Liver (tissue), 9 donors: ENCODE results near the gene TTC39A. TPM values are rescaled to one million over a fixed set of nuclear protein-coding genes. Genes with fewer than 3 reads are reported as not detected.

ENCODE experiments used
- DNase-seq: peaks from one replicate; pipeline ENCODE4 v3.0.0-alpha.2; 2017; ENCODE audit warnings: low spot score
- H3K27ac ChIP-seq, 2 donors: one replicate each; pipeline ENCODE4 v1.7.0; 2013; ENCODE audit warnings: inconsistent platforms in 2 of 2, low read length in 2 of 2, control low read depth in 1 of 2, low read depth in 1 of 2, mild to moderate bottlenecking in 1 of 2
- H3K27me3 ChIP-seq, 4 donors: one replicate each; pipeline versions ENCODE4 v1.6.1 to v1.7.0; 2013; ENCODE audit warnings: low read length in 3 of 4, inconsistent platforms in 1 of 4, mild to moderate bottlenecking in 1 of 4, moderate library complexity in 1 of 4; ENCODE audit not compliant: control insufficient read depth in 4 of 4, insufficient read depth in 4 of 4
- H3K36me3 ChIP-seq, 4 donors: one replicate each; pipeline versions ENCODE4 v1.6.1 to v1.7.0; 2013; ENCODE audit warnings: low read length in 3 of 4, mild to moderate bottlenecking in 3 of 4, low read depth in 1 of 4, moderate library complexity in 1 of 4; ENCODE audit not compliant: control insufficient read depth in 4 of 4, insufficient read depth in 3 of 4
- H3K4me1 ChIP-seq, 4 donors: one replicate each; pipeline versions ENCODE4 v1.6.1 to v1.7.0; 2013; ENCODE audit warnings: low read length in 3 of 4, mild to moderate bottlenecking in 3 of 4, moderate library complexity in 1 of 4; ENCODE audit not compliant: control insufficient read depth in 4 of 4, insufficient read depth in 4 of 4
- H3K4me3 ChIP-seq, 3 donors: one replicate each; pipeline versions ENCODE4 v1.6.1 to v1.7.0; 2013; ENCODE audit warnings: low read length in 3 of 3, control low read depth in 1 of 3, low read depth in 1 of 3, mild to moderate bottlenecking in 1 of 3
- H3K9ac ChIP-seq, 2 donors: one replicate each; pipeline ENCODE4 v1.7.0; 2013; ENCODE audit warnings: low read length in 2 of 2, mild to moderate bottlenecking in 2 of 2, moderate library complexity in 2 of 2, control low read depth in 1 of 2, low read depth in 1 of 2
- H3K9me3 ChIP-seq, 4 donors: one replicate each; pipeline versions ENCODE4 v1.6.1 to v1.7.0; 2013; ENCODE audit warnings: low read length in 3 of 4; ENCODE audit not compliant: control insufficient read depth in 4 of 4
- EGR1 ChIP-seq, 2 donors: IDR thresholded peaks; 2 replicates each; pipeline ENCODE4 v1.6.1; 2016 to 2018; ENCODE audit warnings: antibody characterized with exemption in 2 of 2, low read depth in 2 of 2
- FOXA1 ChIP-seq: IDR thresholded peaks from 2 replicates; pipeline ENCODE4 v1.6.1; 2016; ENCODE audit warnings: antibody characterized with exemption
- FOXA2 ChIP-seq: IDR thresholded peaks from 2 replicates; pipeline ENCODE4 v1.6.1; 2016; ENCODE audit warnings: antibody characterized with exemption
- HNF4A ChIP-seq, 2 donors: conservative IDR thresholded peaks; 2 replicates each; pipeline ENCODE4 v1.6.1; 2016; ENCODE audit warnings: antibody characterized with exemption in 2 of 2, mild to moderate bottlenecking in 2 of 2
- HNF4G ChIP-seq: IDR thresholded peaks from 2 replicates; pipeline ENCODE4 v1.6.1; 2016; ENCODE audit warnings: antibody characterized with exemption
- JUND ChIP-seq, 2 donors: IDR thresholded peaks; 2 replicates each; pipeline ENCODE4 v1.6.1; 2016; ENCODE audit warnings: antibody characterized with exemption in 2 of 2
- NR2F2 ChIP-seq: IDR thresholded peaks from 2 replicates; pipeline ENCODE4 v1.6.1; 2016; ENCODE audit warnings: antibody characterized with exemption
- RAD21 ChIP-seq, 2 donors: IDR thresholded peaks; 2 replicates each; pipeline ENCODE4 v1.6.1; 2016; ENCODE audit warnings: antibody characterized with exemption in 2 of 2, mild to moderate bottlenecking in 2 of 2
- RXRA ChIP-seq, 2 donors: IDR thresholded peaks; 2 replicates each; pipeline ENCODE4 v1.6.1; 2017 to 2018; ENCODE audit warnings: antibody characterized with exemption in 2 of 2, mild to moderate bottlenecking in 1 of 2
- SP1 ChIP-seq: IDR thresholded peaks from 2 replicates; pipeline ENCODE4 v1.6.1; 2018; ENCODE audit warnings: antibody characterized with exemption, mild to moderate bottlenecking
- TAF1 ChIP-seq: conservative IDR thresholded peaks from 2 replicates; pipeline ENCODE4 v1.6.1; 2016; ENCODE audit warnings: antibody characterized with exemption, mild to moderate bottlenecking
- YY1 ChIP-seq: IDR thresholded peaks from 2 replicates; pipeline ENCODE4 v1.6.1; 2016; ENCODE audit warnings: antibody characterized with exemption, mild to moderate bottlenecking
- WGBS: extraction: QIAGEN DNeasy Blood & Tissue Kit; methylation state at CpG from one replicate; pipeline ENCODE4 v1.1.7; 2013; 5-methylcytosine and 5-hydroxymethylcytosine counted together
- polyA plus RNA-seq, 2 donors: library from polyadenylated mRNA; stranded (reverse) in 1 of 2; unstranded in 1 of 2; fragments of 200-250 nt in 1 of 2; fragments of >200 nt in 1 of 2; fragmentation: Nextera tagmentation in 1 of 2; extraction: Ambion mirVana in 1 of 2; gene quantifications; one replicate each; pipeline versions ENCODE4 v1.2.1 to v1.2.3, GENCODE V29; 2013 to 2015
- total RNA-seq, 2 donors: library from RNA; depleted of rRNA; stranded (reverse); fragments of >200 nt; gene quantifications; one replicate each; pipeline ENCODE4 v1.2.3, GENCODE V29; 2014
- TF ChIP-seq, protein P1 (sequence below): IDR thresholded peaks from 2 replicates; pipeline ENCODE4 v1.6.1; 2016; ENCODE audit warnings: antibody characterized with exemption
- TF ChIP-seq, protein P2 (sequence below): fragments of 150-350 bp; IDR thresholded peaks from 2 replicates; pipeline ENCODE4 v1.5.1; 2017; ENCODE audit warnings: improper control_type of control experiment, low read depth, low read length; ENCODE audit not compliant: missing input control
- TF ChIP-seq, protein P3 (sequence below): IDR thresholded peaks from 2 replicates; pipeline ENCODE4 v1.6.1; 2016; ENCODE audit warnings: antibody characterized with exemption
- TF ChIP-seq, protein P4 (sequence below): IDR thresholded peaks from 2 replicates; pipeline ENCODE4 v1.6.1; 2016; ENCODE audit warnings: antibody characterized with exemption, mild to moderate bottlenecking
- TF ChIP-seq, protein P5 (sequence below): IDR thresholded peaks from 2 replicates; pipeline ENCODE4 v1.6.1; 2016; ENCODE audit warnings: antibody characterized with exemption
- donor health status: healthy.
- donor health status: healthy.
- donor health status: healthy.
- donor health status: healthy.
- donor health status: healthy.

Gene TTC39A
- total and polyA plus RNA-seq, 4 donors, result 0.32 to 1.9 (median 1.4) TPM

DNA sequence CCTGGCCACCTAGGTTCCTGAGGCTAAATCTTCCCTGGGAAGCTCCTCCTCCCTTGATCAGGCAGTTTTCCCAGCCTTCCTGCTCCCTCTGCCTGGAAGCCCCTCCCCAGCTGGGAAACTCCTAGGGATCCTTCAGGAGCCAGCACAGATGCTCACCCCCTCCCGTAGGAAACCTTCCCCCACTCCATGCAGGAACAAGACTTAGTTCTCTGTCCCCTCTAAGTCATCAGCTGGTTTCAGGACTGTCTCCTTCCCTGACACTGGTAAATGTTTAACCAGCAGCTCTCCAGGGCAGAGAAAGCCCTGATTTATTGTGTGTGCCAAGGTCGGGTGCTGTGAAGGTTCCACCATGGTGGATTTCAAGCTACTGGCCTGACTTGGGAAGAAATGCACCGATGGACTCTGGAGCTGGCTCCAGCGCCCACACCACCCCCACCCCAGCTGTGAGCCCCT lies 25.0 kb downstream of the TTC39A start:
- TF ChIP-seq, protein P1, sequence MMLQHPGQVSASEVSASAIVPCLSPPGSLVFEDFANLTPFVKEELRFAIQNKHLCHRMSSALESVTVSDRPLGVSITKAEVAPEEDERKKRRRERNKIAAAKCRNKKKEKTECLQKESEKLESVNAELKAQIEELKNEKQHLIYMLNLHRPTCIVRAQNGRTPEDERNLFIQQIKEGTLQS, result no peak
- TF ChIP-seq, protein P2, sequence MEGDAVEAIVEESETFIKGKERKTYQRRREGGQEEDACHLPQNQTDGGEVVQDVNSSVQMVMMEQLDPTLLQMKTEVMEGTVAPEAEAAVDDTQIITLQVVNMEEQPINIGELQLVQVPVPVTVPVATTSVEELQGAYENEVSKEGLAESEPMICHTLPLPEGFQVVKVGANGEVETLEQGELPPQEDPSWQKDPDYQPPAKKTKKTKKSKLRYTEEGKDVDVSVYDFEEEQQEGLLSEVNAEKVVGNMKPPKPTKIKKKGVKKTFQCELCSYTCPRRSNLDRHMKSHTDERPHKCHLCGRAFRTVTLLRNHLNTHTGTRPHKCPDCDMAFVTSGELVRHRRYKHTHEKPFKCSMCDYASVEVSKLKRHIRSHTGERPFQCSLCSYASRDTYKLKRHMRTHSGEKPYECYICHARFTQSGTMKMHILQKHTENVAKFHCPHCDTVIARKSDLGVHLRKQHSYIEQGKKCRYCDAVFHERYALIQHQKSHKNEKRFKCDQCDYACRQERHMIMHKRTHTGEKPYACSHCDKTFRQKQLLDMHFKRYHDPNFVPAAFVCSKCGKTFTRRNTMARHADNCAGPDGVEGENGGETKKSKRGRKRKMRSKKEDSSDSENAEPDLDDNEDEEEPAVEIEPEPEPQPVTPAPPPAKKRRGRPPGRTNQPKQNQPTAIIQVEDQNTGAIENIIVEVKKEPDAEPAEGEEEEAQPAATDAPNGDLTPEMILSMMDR, result no peak
- TF ChIP-seq, protein P3, sequence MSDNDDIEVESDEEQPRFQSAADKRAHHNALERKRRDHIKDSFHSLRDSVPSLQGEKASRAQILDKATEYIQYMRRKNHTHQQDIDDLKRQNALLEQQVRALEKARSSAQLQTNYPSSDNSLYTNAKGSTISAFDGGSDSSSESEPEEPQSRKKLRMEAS, result no peak
- TF ChIP-seq FOXA2 (no peak), YY1 (peak; percentile 42), HNF4A (conservative IDR thresholded peaks at IDR 0.05) (peak in 1 of 2 donors; percentile 20), TAF1 (no peak), JUND (IDR thresholded peaks at IDR 0.05) (no peak)
- TF ChIP-seq, protein P4, sequence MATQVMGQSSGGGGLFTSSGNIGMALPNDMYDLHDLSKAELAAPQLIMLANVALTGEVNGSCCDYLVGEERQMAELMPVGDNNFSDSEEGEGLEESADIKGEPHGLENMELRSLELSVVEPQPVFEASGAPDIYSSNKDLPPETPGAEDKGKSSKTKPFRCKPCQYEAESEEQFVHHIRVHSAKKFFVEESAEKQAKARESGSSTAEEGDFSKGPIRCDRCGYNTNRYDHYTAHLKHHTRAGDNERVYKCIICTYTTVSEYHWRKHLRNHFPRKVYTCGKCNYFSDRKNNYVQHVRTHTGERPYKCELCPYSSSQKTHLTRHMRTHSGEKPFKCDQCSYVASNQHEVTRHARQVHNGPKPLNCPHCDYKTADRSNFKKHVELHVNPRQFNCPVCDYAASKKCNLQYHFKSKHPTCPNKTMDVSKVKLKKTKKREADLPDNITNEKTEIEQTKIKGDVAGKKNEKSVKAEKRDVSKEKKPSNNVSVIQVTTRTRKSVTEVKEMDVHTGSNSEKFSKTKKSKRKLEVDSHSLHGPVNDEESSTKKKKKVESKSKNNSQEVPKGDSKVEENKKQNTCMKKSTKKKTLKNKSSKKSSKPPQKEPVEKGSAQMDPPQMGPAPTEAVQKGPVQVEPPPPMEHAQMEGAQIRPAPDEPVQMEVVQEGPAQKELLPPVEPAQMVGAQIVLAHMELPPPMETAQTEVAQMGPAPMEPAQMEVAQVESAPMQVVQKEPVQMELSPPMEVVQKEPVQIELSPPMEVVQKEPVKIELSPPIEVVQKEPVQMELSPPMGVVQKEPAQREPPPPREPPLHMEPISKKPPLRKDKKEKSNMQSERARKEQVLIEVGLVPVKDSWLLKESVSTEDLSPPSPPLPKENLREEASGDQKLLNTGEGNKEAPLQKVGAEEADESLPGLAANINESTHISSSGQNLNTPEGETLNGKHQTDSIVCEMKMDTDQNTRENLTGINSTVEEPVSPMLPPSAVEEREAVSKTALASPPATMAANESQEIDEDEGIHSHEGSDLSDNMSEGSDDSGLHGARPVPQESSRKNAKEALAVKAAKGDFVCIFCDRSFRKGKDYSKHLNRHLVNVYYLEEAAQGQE, result no peak
- Histone ChIP-seq H3K27ac (no peak overlapping the region), H3K9me3 (no peaks in the 10 kb centered on the region), H3K4me1 (peaks cover 7 to 12% (median 10%) of the 10 kb centered on the region in 4 donors), H3K27me3 (no peaks in the 10 kb centered on the region), H3K9ac (no peak overlapping the region), H3K4me3 (no peak overlapping the region), H3K36me3 (no peaks in the 10 kb centered on the region)
- no peak for DNase-seq
- 51% methylated on average over 4 of the region's 4 CpGs for WGBS

DNA sequence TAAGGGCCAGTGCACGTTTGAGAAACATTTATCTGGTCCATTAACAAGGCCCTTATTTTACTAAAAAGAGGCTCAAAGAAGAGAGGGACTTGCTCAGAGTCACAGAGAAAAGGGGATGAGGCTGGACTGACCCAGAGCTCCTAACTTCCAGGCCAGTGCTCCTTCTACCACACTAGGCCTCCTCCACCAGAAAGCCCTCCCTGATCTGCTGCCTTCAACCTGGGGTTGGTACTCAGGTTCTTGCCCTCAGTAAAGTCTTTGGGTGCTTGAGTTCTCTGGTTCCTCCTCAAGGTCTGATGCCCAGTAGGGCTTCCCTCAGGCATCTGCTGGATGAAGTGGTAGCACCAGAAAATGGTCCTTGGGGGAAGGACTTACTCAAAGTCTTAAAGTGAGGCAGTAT lies 26.0 kb downstream of the TTC39A start:
- Histone ChIP-seq H3K36me3 (no peaks in the 10 kb centered on the region), H3K4me1 (peaks cover 7 to 12% (median 10%) of the 10 kb centered on the region in 4 donors), H3K27ac (no peak overlapping the region), H3K4me3 (no peak overlapping the region), H3K9me3 (no peaks in the 10 kb centered on the region), H3K27me3 (no peaks in the 10 kb centered on the region), H3K9ac (no peak overlapping the region)
- WGBS, result 72% methylated on average over 1 of the region's 1 CpG
- DNase-seq, result no peak
- TF ChIP-seq YY1, result no peak
- TF ChIP-seq, protein P1, result no peak
- no peak for TF ChIP-seq RXRA (IDR thresholded peaks at IDR 0.05)
- TF ChIP-seq, protein P3, result no peak
- TF ChIP-seq, protein P2, result no peak
- no peak for TF ChIP-seq EGR1 (IDR thresholded peaks at IDR 0.05; ENCODE audit: low read depth in 2 of 2)
- no peak for TF ChIP-seq HNF4G
- no peak for TF ChIP-seq FOXA2
- TF ChIP-seq HNF4A (conservative IDR thresholded peaks at IDR 0.05), result no peak
- no peak for TF ChIP-seq FOXA1
- TF ChIP-seq RAD21 (IDR thresholded peaks at IDR 0.05), result no peak
- TF ChIP-seq JUND (IDR thresholded peaks at IDR 0.05), result no peak
- TF ChIP-seq, protein P5, sequence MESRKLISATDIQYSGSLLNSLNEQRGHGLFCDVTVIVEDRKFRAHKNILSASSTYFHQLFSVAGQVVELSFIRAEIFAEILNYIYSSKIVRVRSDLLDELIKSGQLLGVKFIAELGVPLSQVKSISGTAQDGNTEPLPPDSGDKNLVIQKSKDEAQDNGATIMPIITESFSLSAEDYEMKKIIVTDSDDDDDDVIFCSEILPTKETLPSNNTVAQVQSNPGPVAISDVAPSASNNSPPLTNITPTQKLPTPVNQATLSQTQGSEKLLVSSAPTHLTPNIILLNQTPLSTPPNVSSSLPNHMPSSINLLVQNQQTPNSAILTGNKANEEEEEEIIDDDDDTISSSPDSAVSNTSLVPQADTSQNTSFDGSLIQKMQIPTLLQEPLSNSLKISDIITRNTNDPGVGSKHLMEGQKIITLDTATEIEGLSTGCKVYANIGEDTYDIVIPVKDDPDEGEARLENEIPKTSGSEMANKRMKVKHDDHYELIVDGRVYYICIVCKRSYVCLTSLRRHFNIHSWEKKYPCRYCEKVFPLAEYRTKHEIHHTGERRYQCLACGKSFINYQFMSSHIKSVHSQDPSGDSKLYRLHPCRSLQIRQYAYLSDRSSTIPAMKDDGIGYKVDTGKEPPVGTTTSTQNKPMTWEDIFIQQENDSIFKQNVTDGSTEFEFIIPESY, result no peak
- TF ChIP-seq SP1, result no peak
- TF ChIP-seq, protein P4, result no peak
- no peak for TF ChIP-seq NR2F2
- TF ChIP-seq TAF1, result no peak
